K562 (cell line): ENCODE measurements around the gene RNFT2. TPM values are rescaled to one million over a fixed set of nuclear protein-coding genes. Genes with fewer than 3 reads are reported as not detected.
A peak's percentile ranks its signal among the peaks of the same experiment; 100 is the strongest.

ENCODE experiments used
- ATAC-seq: fragments of 200-7000 bp; cut with Tn5 transposase; 3 replicates; pipeline ENCODE4 v1.9.1; 2020; ENCODE audit warnings: moderate library complexity
- BruUV-seq: library from RNA; stranded (reverse); fragments of 400-500 nt; replicated peaks from 2 replicates; lab custom pipeline; 2021; lab: Mats Ljungman, UMichigan
- CTCF ChIA-PET: fragments of 300-600 bp; formaldehyde crosslinking; extraction: SDS; loops from one replicate; lab custom pipeline; 2021; ENCODE audit warnings: low intra/inter-chr PET ratio; lab: Yijun Ruan, JAX
- POLR2A ChIA-PET: fragments of 300-600, 350-650 bp; sonication (Branson Sonifier 250); formaldehyde crosslinking; extraction: SDS; loops from one replicate; lab custom pipeline; 2021; ENCODE audit warnings: antibody characterized with exemption, inconsistent platforms; lab: Yijun Ruan, JAX
- DNase-seq, 4 experiments: peaks; one replicate each; pipeline versions ENCODE4 v3.0.0 to v3.0.0-alpha.2; 2011 to 2018; ENCODE audit warnings: low spot score in 3 of 4, mixed read lengths in 3 of 4; ENCODE audit errors: extremely low read depth in 1 of 4
- FAIRE-seq: peaks from 2 replicates; lab custom pipeline; 2011; peaks lifted over from hg19 to GRCh38; lab: Jason Lieb, UNC
- H2AFZ ChIP-seq: 2 replicates; pipeline ENCODE4 v1.6.0; 2011; ENCODE audit warnings: low read depth, low read length, control low read depth, inconsistent platforms
- H3K27ac ChIP-seq: fragments of 200-600 bp; 3 replicates; pipeline ENCODE4 v1.8.0; 2011; ENCODE audit warnings: low read depth, mild to moderate bottlenecking, control low read depth, inconsistent platforms, low read length, moderate library complexity, mixed read lengths; ENCODE audit errors: extremely low read depth
- H3K27me3 ChIP-seq, 2 experiments: fragments of 300-600 bp in 1 of 2; 2 replicates in 1 of 2; 3 replicates in 1 of 2; pipeline versions ENCODE4 v1.6.0 to v1.8.0; 2011; ENCODE audit warnings: inconsistent platforms in 2 of 2, low read length in 2 of 2, mild to moderate bottlenecking in 1 of 2, mixed read lengths in 1 of 2, moderate library complexity in 1 of 2; ENCODE audit not compliant: control insufficient read depth in 2 of 2, insufficient read depth in 2 of 2
- H3K36me3 ChIP-seq: fragments of 300-600 bp; 3 replicates; pipeline ENCODE4 v1.8.0; 2011; ENCODE audit warnings: mild to moderate bottlenecking, low read length, inconsistent platforms; ENCODE audit not compliant: control insufficient read depth, insufficient read depth
- H3K4me1 ChIP-seq, 2 experiments: fragments of 200-600 bp in 1 of 2; replicated peaks in 1 of 2; 2 replicates in 1 of 2; 3 replicates in 1 of 2; pipeline versions ENCODE4 v1.5.1 to v1.8.0; 2011; ENCODE audit warnings: inconsistent platforms in 2 of 2, low read length in 2 of 2, mild to moderate bottlenecking in 1 of 2, mixed read lengths in 1 of 2, moderate library complexity in 1 of 2; ENCODE audit not compliant: control insufficient read depth in 2 of 2, insufficient read depth in 2 of 2
- H3K4me2 ChIP-seq: 2 replicates; pipeline ENCODE4 v1.6.1; 2011; ENCODE audit warnings: low read length, control low read depth, inconsistent platforms, mixed read lengths; ENCODE audit not compliant: insufficient read depth
- H3K4me3 ChIP-seq: fragments of 200-600 bp; sonication (generic), shearing (Covaris generic); 2 replicates; pipeline ENCODE4 v1.5.1; 2016; ENCODE audit warnings: control low read depth, inconsistent platforms
- H3K79me2 ChIP-seq: fragments of 200-600 bp; 3 replicates; pipeline ENCODE4 v1.8.0; 2011; ENCODE audit warnings: low read length, inconsistent platforms; ENCODE audit not compliant: control insufficient read depth, insufficient read depth
- H3K9ac ChIP-seq, 2 experiments: 2 replicates each; pipeline versions ENCODE4 v1.6.0 to v1.6.1; 2011; ENCODE audit warnings: low read depth in 2 of 2, low read length in 2 of 2, control low read depth in 1 of 2, inconsistent platforms in 1 of 2, mild to moderate bottlenecking in 1 of 2, mixed read lengths in 1 of 2; ENCODE audit not compliant: insufficient read depth in 1 of 2
- H3K9me1 ChIP-seq: one replicate; pipeline ENCODE4 v1.6.0; 2011; ENCODE audit warnings: inconsistent platforms, mild to moderate bottlenecking, low read length, moderate library complexity; ENCODE audit not compliant: control insufficient read depth, insufficient read depth
- H3K9me3 ChIP-seq: replicated peaks from 2 replicates; pipeline ENCODE4 v1.5.1; 2011; ENCODE audit warnings: low read depth, low read length, inconsistent platforms; ENCODE audit not compliant: control insufficient read depth, insufficient read depth
- H4K20me1 ChIP-seq: replicated peaks from 2 replicates; pipeline ENCODE4 v1.6.1; 2011; ENCODE audit warnings: low read length, inconsistent platforms, mixed read lengths; ENCODE audit not compliant: control insufficient read depth, insufficient read depth
- ESRRA ChIP-seq: fragments of 450-650 bp; IDR thresholded peaks from 2 replicates; pipeline ENCODE4 v1.6.1; 2014; ENCODE audit warnings: low read depth, mild to moderate bottlenecking, moderate library complexity, borderline replicate concordance
- FIP1L1 ChIP-seq: fragments of 200-400 bp; formaldehyde crosslinking; IDR thresholded peaks from 2 replicates; pipeline ENCODE4 v1.6.1; 2018; ENCODE audit warnings: mild to moderate bottlenecking, low read depth, low read length; ENCODE audit not compliant: poor library complexity, severe bottlenecking
- WHSC1 ChIP-seq: IDR thresholded peaks from one replicate; pipeline ENCODE4 v1.6.1; 2012; ENCODE audit warnings: low read length, control low read depth, inconsistent platforms
- WGBS: fragments of 100-300 bp; shearing (Covaris generic); methylation state at CpG from one replicate; pipeline ENCODE4 v1.1.6; 2016; ENCODE audit warnings: low coverage, mixed read lengths; ENCODE audit not compliant: insufficient coverage; ENCODE audit errors: missing lambda C conversion rate; 5-methylcytosine and 5-hydroxymethylcytosine counted together
- in situ Hi-C: fragments of 300-500 bp; cut with MboI; formaldehyde crosslinking; loops from 4 replicates; pipeline ENCODE4 v1.15.0; 2018; ENCODE audit warnings: inconsistent platforms, mixed read lengths
- intact Hi-C: fragments of 100-400 bp; cut with micrococcal nuclease; formaldehyde crosslinking; loops from 2 replicates; pipeline ENCODE4 v1.14.2; 2022
- polyA plus RNA-seq, 8 experiments: library from polyadenylated mRNA; depleted of rRNA in 4 of 8; stranded (reverse) in 5 of 8; unstranded in 3 of 8; fragments of >200 nt; fragmentation: Nextera tagmentation in 2 of 8; fragmentation: Illumina TruSeq in 1 of 8; extraction: Ambion mirVana in 2 of 8; extraction: Trizol in 1 of 8; gene quantifications; 2 replicates each; pipeline versions ENCODE4 v1.2.1 to v1.2.3, GENCODE V29; 2011 to 2014; ENCODE audit warnings: inconsistent platforms in 1 of 8, missing spikeins in 1 of 8
- total RNA-seq, 7 experiments: library from RNA; depleted of rRNA in 6 of 7; stranded (reverse); fragments of >200 nt in 6 of 7; fragmentation: Illumina TruSeq in 2 of 7; extraction: Trizol in 2 of 7; gene quantifications; 2 replicates each; pipeline versions ENCODE4 v1.2.1 to v1.2.3, GENCODE V29; 2011 to 2021; ENCODE audit warnings: low replicate concordance in 1 of 7
- TF ChIP-seq, protein P1 (sequence below), 2 experiments: fragments of 450-650 bp in 1 of 2; sonication (generic) in 1 of 2; formaldehyde crosslinking in 1 of 2; IDR thresholded peaks; 2 replicates each; pipeline versions ENCODE4 v1.7.1 to v1.9.0; 2016 to 2022; ENCODE audit warnings: inconsistent platforms in 1 of 2, mild to moderate bottlenecking in 1 of 2, missing genetic modification reagents in 1 of 2
- TF ChIP-seq, protein P2 (sequence below): fragments of 450-650 bp; conservative IDR thresholded peaks from 2 replicates; pipeline ENCODE4 v1.6.1; 2016; ENCODE audit warnings: missing genetic modification characterization, low read depth, mild to moderate bottlenecking, control low read depth, missing compliant biosample characterization

RNFT2 gene
- total and polyA plus RNA-seq, 9 of the 15 experiments (the other 6 are each of a cell fraction or from before 2014, with no cell fraction given): 3.6 to 26.3 (median 9.5) TPM

DNA sequence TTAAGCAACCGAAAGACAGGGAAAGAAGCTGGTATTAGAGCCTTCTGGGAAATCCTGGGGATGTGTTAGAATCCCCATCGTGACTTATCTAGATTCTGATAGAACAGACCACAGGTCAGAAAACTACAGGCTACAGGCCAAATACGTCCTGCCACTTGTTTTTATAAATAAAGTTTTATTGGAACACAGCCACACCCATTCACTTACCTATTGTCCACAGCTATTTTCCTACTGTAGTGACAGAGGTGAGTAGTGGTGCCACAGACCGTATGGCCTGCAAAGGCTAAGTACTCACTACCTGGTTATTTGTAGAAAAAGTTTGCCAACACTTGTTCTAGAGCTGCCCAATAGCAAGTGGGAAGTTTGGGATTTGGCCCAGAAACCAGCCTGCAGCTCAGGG is 89.3 kb downstream of the RNFT2 start:
- no peaks in the 10 kb centered on the region for H3K27me3 ChIP-seq
- H3K9me3 ChIP-seq: no peaks in the 10 kb centered on the region
- no peak overlapping the region for H3K4me2 ChIP-seq
- H3K9me1 ChIP-seq: no peaks in the 10 kb centered on the region
- no peak overlapping the region for H2AFZ ChIP-seq
- H3K4me1 ChIP-seq: no peaks in the 10 kb centered on the region
- H4K20me1 ChIP-seq: no peaks in the 10 kb centered on the region
- ATAC-seq (no peak), FAIRE-seq (no peak), DNase-seq (no peak)
- TF ChIP-seq FIP1L1 (no peak), ESRRA (no peak), WHSC1 (no peak)
- TF ChIP-seq, protein P1, sequence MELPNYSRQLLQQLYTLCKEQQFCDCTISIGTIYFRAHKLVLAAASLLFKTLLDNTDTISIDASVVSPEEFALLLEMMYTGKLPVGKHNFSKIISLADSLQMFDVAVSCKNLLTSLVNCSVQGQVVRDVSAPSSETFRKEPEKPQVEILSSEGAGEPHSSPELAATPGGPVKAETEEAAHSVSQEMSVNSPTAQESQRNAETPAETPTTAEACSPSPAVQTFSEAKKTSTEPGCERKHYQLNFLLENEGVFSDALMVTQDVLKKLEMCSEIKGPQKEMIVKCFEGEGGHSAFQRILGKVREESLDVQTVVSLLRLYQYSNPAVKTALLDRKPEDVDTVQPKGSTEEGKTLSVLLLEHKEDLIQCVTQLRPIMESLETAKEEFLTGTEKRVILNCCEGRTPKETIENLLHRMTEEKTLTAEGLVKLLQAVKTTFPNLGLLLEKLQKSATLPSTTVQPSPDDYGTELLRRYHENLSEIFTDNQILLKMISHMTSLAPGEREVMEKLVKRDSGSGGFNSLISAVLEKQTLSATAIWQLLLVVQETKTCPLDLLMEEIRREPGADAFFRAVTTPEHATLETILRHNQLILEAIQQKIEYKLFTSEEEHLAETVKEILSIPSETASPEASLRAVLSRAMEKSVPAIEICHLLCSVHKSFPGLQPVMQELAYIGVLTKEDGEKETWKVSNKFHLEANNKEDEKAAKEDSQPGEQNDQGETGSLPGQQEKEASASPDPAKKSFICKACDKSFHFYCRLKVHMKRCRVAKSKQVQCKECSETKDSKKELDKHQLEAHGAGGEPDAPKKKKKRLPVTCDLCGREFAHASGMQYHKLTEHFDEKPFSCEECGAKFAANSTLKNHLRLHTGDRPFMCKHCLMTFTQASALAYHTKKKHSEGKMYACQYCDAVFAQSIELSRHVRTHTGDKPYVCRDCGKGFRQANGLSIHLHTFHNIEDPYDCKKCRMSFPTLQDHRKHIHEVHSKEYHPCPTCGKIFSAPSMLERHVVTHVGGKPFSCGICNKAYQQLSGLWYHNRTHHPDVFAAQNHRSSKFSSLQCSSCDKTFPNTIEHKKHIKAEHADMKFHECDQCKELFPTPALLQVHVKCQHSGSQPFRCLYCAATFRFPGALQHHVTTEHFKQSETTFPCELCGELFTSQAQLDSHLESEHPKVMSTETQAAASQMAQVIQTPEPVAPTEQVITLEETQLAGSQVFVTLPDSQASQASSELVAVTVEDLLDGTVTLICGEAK (IDR thresholded peaks at IDR 0.05): peak; percentile 94
- TF ChIP-seq, protein P1 (CRISPR knock-in tag; IDR thresholded peaks at IDR 0.05): peak; percentile 84
- TF ChIP-seq, protein P2, sequence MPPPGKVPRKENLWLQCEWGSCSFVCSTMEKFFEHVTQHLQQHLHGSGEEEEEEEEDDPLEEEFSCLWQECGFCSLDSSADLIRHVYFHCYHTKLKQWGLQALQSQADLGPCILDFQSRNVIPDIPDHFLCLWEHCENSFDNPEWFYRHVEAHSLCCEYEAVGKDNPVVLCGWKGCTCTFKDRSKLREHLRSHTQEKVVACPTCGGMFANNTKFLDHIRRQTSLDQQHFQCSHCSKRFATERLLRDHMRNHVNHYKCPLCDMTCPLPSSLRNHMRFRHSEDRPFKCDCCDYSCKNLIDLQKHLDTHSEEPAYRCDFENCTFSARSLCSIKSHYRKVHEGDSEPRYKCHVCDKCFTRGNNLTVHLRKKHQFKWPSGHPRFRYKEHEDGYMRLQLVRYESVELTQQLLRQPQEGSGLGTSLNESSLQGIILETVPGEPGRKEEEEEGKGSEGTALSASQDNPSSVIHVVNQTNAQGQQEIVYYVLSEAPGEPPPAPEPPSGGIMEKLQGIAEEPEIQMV (tag): no peak
- intact Hi-C loops: no loop called here
- no TSS peak for BruUV-seq
- H3K4me3 ChIP-seq: no peak overlapping the region
- ChIA-PET CTCF (no interaction called here), POLR2A (no interaction called here)
- in situ Hi-C loops: no loop called here
- no peaks in the 10 kb centered on the region for H3K36me3 ChIP-seq
- no peak overlapping the region for H3K27ac ChIP-seq
- no peaks in the 10 kb centered on the region for H3K79me2 ChIP-seq
- WGBS: 24% methylated on average over 4 of the region's 4 CpGs
- H3K9ac ChIP-seq: no peak overlapping the region
